AG08396 (cell line): ENCODE results near the gene COQ6.
"Not testable (repeated sequence)": the region's sequence is repeated elsewhere in the genome, so short reads cannot be mapped to it uniquely, and the experiment has no call there.

Source experiments
- DNase-seq: peaks from one replicate; pipeline ENCODE4 v3.0.0; 2012; ENCODE audit warnings: low spot score, mixed read lengths

COQ6 gene

GRCh38 chr14:73949752-73950734, at the start of gene COQ6, which contains the start of gene FAM161B:
TSS of gene COQ6 (plus strand) at chr14:73950302. CDS start at chr14:73950333, 31 bp downstream.
TSS of gene FAM161B (minus strand) at chr14:73950094. CDS start at chr14:73950026, 68 bp downstream.
- DNase-seq = peak; percentile 93

GRCh38 chr14:73903028-73903427, 47.1 kb upstream of the COQ6 start:
- DNase-seq = no peak

GRCh38 chr14:73909681-73910080, 40.4 kb upstream of the COQ6 start:
- DNase-seq = no peak

- no peak for DNase-seq
These were observed 36.8 kb upstream of the COQ6 start for GRCh38 chr14:73913256-73913655.

GRCh38 chr14:73916324-73916723, 33.8 kb upstream of the COQ6 start:
- DNase-seq = no peak

- DNase-seq = not testable (repeated sequence)
These were observed 30.6 kb upstream of the COQ6 start for GRCh38 chr14:73919457-73919856.

- DNase-seq = peak; percentile 36
These were observed 25.8 kb upstream of the COQ6 start for GRCh38 chr14:73924337-73924736.

- peak; percentile 24 for DNase-seq
These were observed 14.4 kb upstream of the COQ6 start for GRCh38 chr14:73935666-73936065.

- DNase-seq = no peak
These were observed 13.6 kb upstream of the COQ6 start for GRCh38 chr14:73936548-73936947.

GRCh38 chr14:73937012-73937411, 13.1 kb upstream of the COQ6 start:
- DNase-seq = no peak

GRCh38 chr14:73942180-73942579, 7.9 kb upstream of the COQ6 start:
- no peak for DNase-seq

GRCh38 chr14:73943083-73943482, 7.0 kb upstream of the COQ6 start:
- peak; percentile 66 for DNase-seq

GRCh38 chr14:73944432-73945158, 5.5 kb upstream of the COQ6 start:
- DNase-seq = no peak

- DNase-seq = no peak
These were observed 4.9 kb upstream of the COQ6 start for GRCh38 chr14:73945159-73945670.

GRCh38 chr14:73953731-73954130, 3.6 kb downstream of the COQ6 start:
- DNase-seq = no peak

GRCh38 chr14:73955674-73956073, 5.6 kb downstream of the COQ6 start:
- no peak for DNase-seq

- no peak for DNase-seq
These were observed 8.5 kb downstream of the COQ6 start for GRCh38 chr14:73958591-73958990.

GRCh38 chr14:73961192-73961591, 11.1 kb downstream of the COQ6 start:
- DNase-seq = no peak

- DNase-seq = no peak
These were observed 15.1 kb downstream of the COQ6 start for GRCh38 chr14:73965216-73965615.

GRCh38 chr14:73968885-73969284, 18.8 kb downstream of the COQ6 start:
- DNase-seq = no peak

GRCh38 chr14:73973497-73973896, 23.4 kb downstream of the COQ6 start:
- no peak for DNase-seq

GRCh38 chr14:73976125-73976524, 26.0 kb downstream of the COQ6 start:
- no peak for DNase-seq

GRCh38 chr14:73977896-73978295, 27.8 kb downstream of the COQ6 start:
- DNase-seq = no peak
